ENCODE data around the gene ART5. TPM values are rescaled to one million over a fixed set of nuclear protein-coding genes. Genes with fewer than 3 reads are reported as not detected.
"Not testable (repeated sequence)": the region's sequence is repeated elsewhere in the genome, so short reads cannot be mapped to it uniquely, and the experiment has no call there.

ART5 gene
- total RNA-seq, 1 experiment from 2014 or later = 7.9 TPM

DNA sequence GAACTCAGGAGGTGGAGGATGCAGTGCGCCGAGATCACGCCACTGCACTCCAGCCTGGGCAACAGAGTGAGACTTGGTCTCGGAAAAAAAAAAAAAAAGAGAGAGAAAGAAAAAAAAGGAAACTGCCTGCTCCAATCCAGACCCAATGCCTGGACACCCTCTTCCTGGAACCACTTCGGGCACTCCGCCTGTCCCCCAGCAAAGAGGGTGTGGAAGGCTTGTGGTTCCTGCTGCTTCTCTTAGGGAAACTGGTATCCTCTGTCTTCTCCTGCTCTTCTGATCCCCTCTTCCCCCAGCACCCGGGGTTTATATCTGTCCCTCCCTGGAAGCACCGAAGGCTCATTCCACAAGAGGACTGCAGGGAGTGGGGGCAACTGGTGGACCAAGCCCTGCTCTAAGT, 16.5 kb upstream of the ART5 start:
- WGBS (ENCODE audit: extremely low coverage, insufficient read length, low lambda C conversion rate) = no CpG with 5 or more reads among the region's 8 CpGs
- Histone ChIP-seq H3K9me3 (ENCODE audit: control insufficient read depth, low read depth, low read length) (no peaks in the 10 kb centered on the region), H4K5ac (ENCODE audit: insufficient read length, low read depth, low read length) (no peak overlapping the region), H2AK5ac (ENCODE audit: insufficient read length, low read length) (no peak overlapping the region), H2BK120ac (ENCODE audit: low read depth, low read length, poor library complexity, severe bottlenecking) (no peak overlapping the region), H2BK5ac (ENCODE audit: insufficient read length, low read length) (no peak overlapping the region), H3K79me2 (ENCODE audit: insufficient read depth, low read length) (no peaks in the 10 kb centered on the region), H3K14ac (ENCODE audit: insufficient read depth, low read length) (no peak overlapping the region), H2BK12ac (ENCODE audit: insufficient read length, low read depth, low read length) (no peak overlapping the region), H3K27me3 (ENCODE audit: insufficient read depth, low read length) (no peaks in the 10 kb centered on the region), H4K91ac (ENCODE audit: insufficient read length, low read depth, low read length) (no peak overlapping the region), H2BK15ac (ENCODE audit: low read depth, low read length) (no peak overlapping the region), H3K9ac (ENCODE audit: extremely low read depth, insufficient read length, low read length) (no peak overlapping the region), H3T11ph (ENCODE audit: low read length) (no peak overlapping the region), H3K4ac (ENCODE audit: low read depth, low read length) (no peak overlapping the region), H3K27ac (ENCODE audit: insufficient read length, low read depth, low read length) (no peak overlapping the region), H3K56ac (ENCODE audit: insufficient read length, low read depth, low read length) (no peak overlapping the region), H2BK20ac (ENCODE audit: low read depth, low read length, poor library complexity, severe bottlenecking) (no peak overlapping the region), H3K23me2 (ENCODE audit: insufficient read length, low read depth, low read length, poor library complexity, severe bottlenecking) (no peaks in the 10 kb centered on the region), H3K18ac (ENCODE audit: insufficient read length, low read depth, low read length) (no peak overlapping the region), H3K79me1 (ENCODE audit: insufficient read depth, low read depth, low read length, poor library complexity, severe bottlenecking) (no peaks in the 10 kb centered on the region), H4K8ac (replicated peaks; ENCODE audit: insufficient read length, low read depth, low read length) (no peak overlapping the region), H3K23ac (ENCODE audit: insufficient read length, low read depth, low read length) (no peak overlapping the region), H4K20me1 (ENCODE audit: control insufficient read depth, insufficient read depth, insufficient read length) (no peaks in the 10 kb centered on the region), H2AFZ (ENCODE audit: low read length) (no peak overlapping the region), H3K4me2 (ENCODE audit: insufficient read depth, insufficient read length, low read length) (no peak overlapping the region), H3K4me1 (ENCODE audit: insufficient read depth, low read length) (no peaks in the 10 kb centered on the region)
- no peak overlapping the region for H3K4me3 Mint-ChIP-seq
- peaks cover 0 to 2% (median 0%) of the 10 kb centered on the region in 3 experiments; a peak in 1 of 7 replicates for H3K36me3 Mint-ChIP-seq (ENCODE audit: insufficient read depth in 1 of 3, low read depth in 3 of 3)
- H3K4me1 Mint-ChIP-seq = no peaks in the 10 kb centered on the region
- H3K27me3 Mint-ChIP-seq (ENCODE audit: low read depth) = peaks cover 3% of the 10 kb centered on the region; the same call in 1 of the 2 replicates
- H3K27ac Mint-ChIP-seq = no peak overlapping the region; a peak in 1 of 7 replicates
- no peak for DNase-seq
- peaks cover 0 to 3% of the 10 kb centered on the region in 2 experiments; a peak in 2 of 5 replicates for H3K9me3 Mint-ChIP-seq
- TF ChIP-seq, protein P1, sequence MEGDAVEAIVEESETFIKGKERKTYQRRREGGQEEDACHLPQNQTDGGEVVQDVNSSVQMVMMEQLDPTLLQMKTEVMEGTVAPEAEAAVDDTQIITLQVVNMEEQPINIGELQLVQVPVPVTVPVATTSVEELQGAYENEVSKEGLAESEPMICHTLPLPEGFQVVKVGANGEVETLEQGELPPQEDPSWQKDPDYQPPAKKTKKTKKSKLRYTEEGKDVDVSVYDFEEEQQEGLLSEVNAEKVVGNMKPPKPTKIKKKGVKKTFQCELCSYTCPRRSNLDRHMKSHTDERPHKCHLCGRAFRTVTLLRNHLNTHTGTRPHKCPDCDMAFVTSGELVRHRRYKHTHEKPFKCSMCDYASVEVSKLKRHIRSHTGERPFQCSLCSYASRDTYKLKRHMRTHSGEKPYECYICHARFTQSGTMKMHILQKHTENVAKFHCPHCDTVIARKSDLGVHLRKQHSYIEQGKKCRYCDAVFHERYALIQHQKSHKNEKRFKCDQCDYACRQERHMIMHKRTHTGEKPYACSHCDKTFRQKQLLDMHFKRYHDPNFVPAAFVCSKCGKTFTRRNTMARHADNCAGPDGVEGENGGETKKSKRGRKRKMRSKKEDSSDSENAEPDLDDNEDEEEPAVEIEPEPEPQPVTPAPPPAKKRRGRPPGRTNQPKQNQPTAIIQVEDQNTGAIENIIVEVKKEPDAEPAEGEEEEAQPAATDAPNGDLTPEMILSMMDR (conservative IDR thresholded peaks at IDR 0.05) = no peak

DNA sequence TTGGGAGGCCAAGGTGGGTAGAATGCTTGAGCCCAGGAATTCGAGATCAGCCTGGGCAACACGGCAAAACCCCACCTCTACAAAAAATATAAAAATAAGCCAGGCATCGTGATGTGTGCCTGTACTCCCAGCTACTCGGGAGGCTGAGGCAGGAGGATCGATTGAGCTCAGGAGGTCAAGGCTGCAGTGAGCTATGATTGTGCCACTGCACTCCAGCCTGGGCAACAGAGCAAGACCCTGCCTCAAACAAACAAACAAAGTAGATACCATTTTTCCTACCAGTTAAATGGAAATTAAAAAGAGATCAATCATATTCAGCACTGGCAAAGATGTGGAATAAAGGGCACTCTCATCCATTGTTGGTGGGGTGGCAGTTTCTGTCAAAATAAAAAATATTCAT, 15.5 kb upstream of the ART5 start:
- H2BK20ac ChIP-seq (ENCODE audit: low read depth, low read length, poor library complexity, severe bottlenecking); H3K27me3 ChIP-seq (ENCODE audit: insufficient read depth, low read length); H3K56ac ChIP-seq (ENCODE audit: insufficient read length, low read depth, low read length); H3T11ph ChIP-seq (ENCODE audit: low read length); H3K9ac ChIP-seq (ENCODE audit: extremely low read depth, insufficient read length, low read length); H3K23me2 ChIP-seq (ENCODE audit: insufficient read length, low read depth, low read length, poor library complexity, severe bottlenecking); H3K9me3 ChIP-seq (ENCODE audit: control insufficient read depth, low read depth, low read length); H3K4me1 ChIP-seq (ENCODE audit: insufficient read depth, low read length); DNase-seq; H3K4me3 Mint-ChIP-seq; H2BK15ac ChIP-seq (ENCODE audit: low read depth, low read length); H3K4ac ChIP-seq (ENCODE audit: low read depth, low read length); H3K27ac ChIP-seq (ENCODE audit: insufficient read length, low read depth, low read length); H4K91ac ChIP-seq (ENCODE audit: insufficient read length, low read depth, low read length); H2BK5ac ChIP-seq (ENCODE audit: insufficient read length, low read length); H2BK12ac ChIP-seq (ENCODE audit: insufficient read length, low read depth, low read length); H3K4me2 ChIP-seq (ENCODE audit: insufficient read depth, insufficient read length, low read length); H3K36me3 Mint-ChIP-seq (ENCODE audit: insufficient read depth in 1 of 3, low read depth in 3 of 3); H2AFZ ChIP-seq (ENCODE audit: low read length); H2AK5ac ChIP-seq (ENCODE audit: insufficient read length, low read length); H3K9me3 Mint-ChIP-seq; H4K8ac ChIP-seq (replicated peaks; ENCODE audit: insufficient read length, low read depth, low read length); H4K20me1 ChIP-seq (ENCODE audit: control insufficient read depth, insufficient read depth, insufficient read length); H3K23ac ChIP-seq (ENCODE audit: insufficient read length, low read depth, low read length); H3K79me1 ChIP-seq (ENCODE audit: insufficient read depth, low read depth, low read length, poor library complexity, severe bottlenecking); H3K14ac ChIP-seq (ENCODE audit: insufficient read depth, low read length); H3K18ac ChIP-seq (ENCODE audit: insufficient read length, low read depth, low read length); H3K27me3 Mint-ChIP-seq (ENCODE audit: low read depth); H3K79me2 ChIP-seq (ENCODE audit: insufficient read depth, low read length); H3K4me1 Mint-ChIP-seq; H3K27ac Mint-ChIP-seq; H4K5ac ChIP-seq (ENCODE audit: insufficient read length, low read depth, low read length); H2BK120ac ChIP-seq (ENCODE audit: low read depth, low read length, poor library complexity, severe bottlenecking): not testable (repeated sequence)
- no CpG with 5 or more reads among the region's 5 CpGs for WGBS (ENCODE audit: extremely low coverage, insufficient read length, low lambda C conversion rate)

All from H9 (cell line).